ENCODE data around the gene CALML4.
"Not testable (repeated sequence)": the region's sequence is repeated elsewhere in the genome, so short reads cannot be mapped to it uniquely, and the experiment has no call there.

Gene CALML4

DNA sequence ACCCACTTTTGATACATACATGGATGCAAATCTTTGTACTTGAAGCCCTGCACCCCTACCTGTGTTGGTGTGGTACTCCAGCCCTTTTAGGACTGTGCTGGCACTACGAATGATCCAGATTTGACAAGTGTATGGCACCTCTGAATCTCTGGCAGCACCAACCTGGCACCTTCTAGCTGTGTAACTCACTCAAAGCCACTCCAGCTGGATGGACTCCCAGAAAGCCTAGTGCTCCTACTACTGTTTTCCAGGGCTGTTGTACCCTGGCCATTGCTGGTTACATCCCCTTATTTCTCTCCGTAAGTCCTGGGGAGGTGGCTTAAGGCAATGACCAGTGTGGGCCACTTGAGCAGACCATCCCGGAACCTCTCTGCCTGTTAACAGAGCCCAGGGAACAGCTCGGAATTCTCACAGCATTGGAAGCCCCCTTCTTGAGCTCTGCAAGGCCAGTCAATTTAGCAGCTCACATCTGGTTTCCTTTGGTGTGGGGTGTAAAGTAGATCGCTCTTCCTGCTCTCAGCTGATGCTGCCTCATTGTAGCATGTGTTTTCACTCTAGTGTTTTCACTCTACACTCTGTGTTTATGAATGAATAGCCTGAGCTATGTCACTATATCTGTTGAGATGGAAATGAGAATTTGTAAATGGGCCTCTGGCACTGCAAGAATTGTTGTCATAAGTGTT, 12.2 kb downstream of the CALML4 start:
- DNase-seq (ENCODE audit: low read depth in 1 of 2, low spot score in 1 of 2) = no peak

DNA sequence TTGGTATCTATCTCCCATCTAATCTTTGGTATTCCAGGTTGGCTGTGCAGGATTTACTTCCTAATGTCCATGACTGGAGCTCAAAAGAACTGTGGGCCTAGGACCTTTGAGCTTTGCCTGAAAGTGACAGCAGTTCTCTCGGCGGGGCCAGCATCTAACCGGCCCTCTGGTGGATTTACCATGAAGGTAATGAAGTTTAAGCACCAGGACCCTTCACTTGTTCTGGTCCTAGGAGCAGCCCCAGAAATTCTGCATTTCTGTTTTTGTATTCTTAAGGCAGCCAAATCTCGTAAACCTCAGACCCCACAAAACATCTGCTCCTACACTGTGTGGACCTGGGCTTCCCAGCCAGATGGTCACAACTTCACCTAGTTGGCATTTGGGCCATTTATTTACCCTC, 13.0 kb downstream of the CALML4 start:
- DNase-seq (ENCODE audit: low read depth in 1 of 2, low spot score in 1 of 2) = no peak

DNA sequence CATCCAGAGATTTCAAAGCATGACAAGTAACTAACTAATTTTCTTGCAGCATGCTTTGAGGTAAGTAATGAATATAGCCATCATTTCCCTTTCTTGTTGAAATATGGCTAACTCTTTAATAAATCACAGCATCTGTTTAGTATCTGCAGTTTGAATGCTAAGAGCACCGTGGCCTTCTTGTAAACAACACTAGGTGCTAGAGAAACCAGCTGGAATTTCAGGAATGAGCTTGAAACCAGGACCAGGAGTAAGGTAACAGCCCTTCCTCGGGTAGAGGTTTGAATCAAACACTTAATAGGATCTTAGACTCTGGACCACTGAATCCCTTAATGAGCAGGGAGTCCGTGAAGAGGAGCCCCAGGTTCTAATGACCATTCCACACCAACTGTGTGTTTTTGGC, 13.6 kb downstream of the CALML4 start:
- DNase-seq (ENCODE audit: low read depth in 1 of 2, low spot score in 1 of 2) = no peak

DNA sequence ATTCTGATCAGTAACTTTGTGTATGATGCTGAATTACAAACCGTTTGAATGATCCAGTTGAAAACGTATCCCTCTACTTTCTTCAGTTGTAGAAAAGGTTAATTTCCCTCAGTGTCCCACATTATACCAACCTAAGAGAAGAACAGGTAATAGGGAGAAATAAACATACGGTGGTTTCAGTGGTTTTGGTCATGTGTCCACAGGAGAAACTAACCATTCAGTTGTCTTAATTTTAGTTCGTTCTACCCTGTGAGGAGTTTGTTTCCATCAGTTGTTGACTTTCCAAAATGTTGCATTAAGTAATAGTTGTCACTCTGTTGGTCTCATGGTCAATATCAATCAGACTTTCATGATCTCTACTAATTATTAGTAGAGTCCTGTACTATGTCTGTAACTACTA, 15.1 kb downstream of the CALML4 start:
- DNase-seq (ENCODE audit: low read depth in 1 of 2, low spot score in 1 of 2) = no peak

DNA sequence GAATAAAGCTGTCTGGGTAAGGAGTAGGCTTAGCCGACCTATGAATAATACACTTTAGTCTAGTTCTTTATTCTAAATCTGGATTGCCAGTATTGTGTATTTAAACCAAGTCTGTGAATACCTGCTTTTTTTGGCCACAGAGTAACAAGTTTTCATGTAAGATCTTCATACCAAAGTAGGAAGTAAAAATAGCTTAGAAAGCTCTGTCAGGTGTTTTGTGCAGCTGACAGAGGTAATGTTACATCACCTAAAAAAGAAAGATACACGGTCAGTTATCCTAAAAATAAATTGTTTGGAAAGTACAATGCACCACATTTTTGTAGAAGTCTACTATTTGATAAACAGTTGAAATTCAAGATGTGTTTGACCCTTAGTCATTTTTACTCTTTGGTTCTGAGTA, 16.5 kb downstream of the CALML4 start:
- DNase-seq (ENCODE audit: low read depth in 1 of 2, low spot score in 1 of 2) = no peak

DNA sequence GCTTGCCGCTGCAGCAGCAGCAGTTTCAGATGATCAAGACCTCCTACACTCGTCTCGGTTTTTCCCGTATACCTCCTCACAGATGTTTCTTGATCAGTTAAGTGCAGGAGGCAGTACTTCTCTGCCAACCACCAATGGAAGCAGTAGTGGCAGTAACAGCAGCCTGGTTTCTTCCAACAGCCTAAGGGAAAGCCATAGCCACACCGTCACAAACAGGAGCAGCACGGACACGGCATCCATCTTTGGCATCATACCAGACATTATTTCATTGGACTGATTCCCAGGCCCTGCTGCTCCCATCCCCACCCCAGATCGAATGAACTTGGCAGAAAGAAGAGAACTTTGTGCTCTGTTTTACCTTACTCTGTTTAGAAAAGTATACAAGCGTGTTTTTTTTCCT, 17.6 kb downstream of the CALML4 start:
- no peak for DNase-seq (ENCODE audit: low read depth in 1 of 2, low spot score in 1 of 2)

DNA sequence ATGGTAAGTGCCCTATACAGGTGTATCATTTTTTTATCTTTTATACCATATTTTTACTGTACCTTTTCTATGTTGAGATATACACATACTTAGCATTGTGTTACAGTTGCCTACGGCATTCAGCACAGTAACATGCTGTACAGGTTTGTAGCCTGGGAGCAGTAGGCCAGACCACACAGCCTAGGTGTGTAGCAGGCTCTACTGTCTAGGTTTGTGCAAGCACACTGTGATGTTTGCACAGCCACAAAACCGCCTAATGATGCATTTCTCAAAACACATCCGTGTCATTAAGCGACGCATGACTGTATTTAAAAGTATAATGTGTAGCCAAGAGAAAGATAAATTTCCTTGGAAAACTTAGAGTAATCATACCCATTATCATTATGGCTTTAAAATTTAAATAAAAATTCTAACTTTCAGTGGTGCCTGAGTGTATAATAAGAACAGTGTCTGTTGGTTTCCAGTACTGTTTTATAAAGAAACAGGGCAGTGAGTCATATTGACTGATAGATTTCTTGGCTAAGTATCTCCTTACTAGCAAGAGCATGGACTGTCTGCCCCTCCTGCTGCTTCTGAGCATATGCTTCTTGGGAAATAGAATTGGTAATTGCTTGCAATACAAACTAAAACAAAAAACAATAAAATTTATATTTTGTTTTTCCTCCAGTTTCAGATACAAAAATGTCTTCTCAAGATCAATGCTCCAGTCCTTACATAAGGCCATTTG, 18.3 kb downstream of the CALML4 start:
- no peak for DNase-seq (ENCODE audit: low read depth in 1 of 2, low spot score in 1 of 2)

DNA sequence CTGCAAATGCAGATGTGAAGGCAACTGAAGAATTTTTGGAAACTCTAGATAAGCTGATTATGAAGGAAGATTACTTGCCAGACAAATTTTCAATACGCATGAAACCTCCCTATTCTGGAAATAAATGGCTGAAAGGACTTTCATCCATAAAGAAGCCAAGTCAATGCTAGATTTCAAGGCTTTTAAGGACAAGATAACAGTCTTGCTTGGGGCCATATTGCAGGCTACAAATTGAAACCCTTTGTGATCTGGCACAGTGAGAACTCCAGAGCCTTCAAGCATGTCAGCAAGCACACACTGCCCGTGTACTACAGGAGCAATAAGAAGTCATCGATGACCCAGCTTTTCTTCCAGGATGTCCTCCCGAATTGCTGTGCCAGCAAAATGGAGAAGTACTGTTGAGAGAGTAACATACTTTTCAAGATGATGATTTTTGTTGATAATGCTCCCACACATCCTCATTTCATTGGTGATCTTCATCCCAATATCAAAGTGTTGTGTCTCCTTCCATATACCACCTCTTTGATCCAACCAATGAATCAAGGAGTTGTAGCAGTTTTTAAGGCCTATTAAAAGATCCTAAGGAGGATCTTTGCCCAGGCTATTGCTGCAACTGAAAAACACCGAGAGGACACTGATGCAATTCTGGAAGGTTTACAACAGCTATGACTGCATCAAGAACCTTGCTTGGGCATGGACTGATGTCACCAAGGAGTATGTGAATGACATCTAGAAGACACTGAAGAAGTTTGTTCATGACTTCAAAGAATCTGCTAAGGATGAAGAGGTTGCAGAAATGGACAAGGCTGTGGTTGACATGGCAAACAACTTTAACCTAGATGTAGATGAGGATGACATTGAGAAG, 20.3 kb downstream of the CALML4 start:
- DNase-seq (ENCODE audit: low read depth in 1 of 2, low spot score in 1 of 2) = no peak

DNA sequence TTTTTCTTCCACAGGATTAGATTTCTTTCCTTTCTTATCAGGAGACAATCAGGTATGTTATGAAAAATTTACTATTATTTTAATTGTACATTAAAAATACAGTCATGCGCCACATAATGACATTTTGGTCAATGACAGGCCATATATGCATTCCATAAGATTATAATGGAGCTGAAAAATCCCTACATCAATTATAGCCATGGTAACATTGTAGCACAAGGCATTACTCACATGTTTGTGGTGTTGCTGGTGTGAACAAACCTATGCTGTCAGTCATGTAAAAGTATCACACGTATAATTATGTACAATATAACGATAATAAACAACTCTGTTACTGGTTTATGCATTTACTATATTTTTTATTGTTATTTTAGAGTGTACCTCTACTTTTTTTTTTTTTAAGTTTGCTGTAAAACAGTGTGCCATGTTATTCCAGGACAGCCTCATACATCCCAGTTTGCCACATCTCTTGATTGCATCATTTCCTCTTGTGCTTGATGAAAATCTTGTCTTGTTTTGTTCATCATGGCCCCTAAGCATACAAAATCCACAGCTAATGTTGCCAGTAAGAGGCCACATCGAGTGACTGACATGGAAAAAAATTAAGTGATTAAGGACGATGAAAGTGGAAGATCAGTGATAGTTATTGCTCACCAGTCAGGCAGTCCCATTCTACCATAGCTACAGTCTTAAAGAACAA, 21.4 kb downstream of the CALML4 start:
- no peak for DNase-seq (ENCODE audit: low read depth in 1 of 2, low spot score in 1 of 2)

DNA sequence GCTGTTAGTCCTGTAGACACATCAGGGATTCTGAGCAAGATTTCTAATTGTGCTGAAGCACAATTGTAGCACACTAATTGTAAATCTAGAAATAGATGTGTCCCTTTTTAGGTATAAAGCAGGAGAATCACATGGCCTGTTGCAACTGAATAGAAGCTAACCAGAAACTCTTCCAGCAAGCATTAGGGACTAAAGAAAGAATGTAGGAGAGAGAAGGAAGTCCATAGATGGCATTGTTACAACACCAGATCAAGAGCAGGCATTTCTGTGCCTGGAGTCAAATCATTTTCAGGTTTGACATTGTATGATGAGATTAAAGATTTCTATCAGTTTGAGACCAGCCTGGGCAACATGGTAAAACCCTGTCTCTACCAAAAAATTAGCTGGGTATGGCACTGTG, 27.4 kb downstream of the CALML4 start:
- DNase-seq (ENCODE audit: low read depth in 1 of 2, low spot score in 1 of 2) = no peak

DNA sequence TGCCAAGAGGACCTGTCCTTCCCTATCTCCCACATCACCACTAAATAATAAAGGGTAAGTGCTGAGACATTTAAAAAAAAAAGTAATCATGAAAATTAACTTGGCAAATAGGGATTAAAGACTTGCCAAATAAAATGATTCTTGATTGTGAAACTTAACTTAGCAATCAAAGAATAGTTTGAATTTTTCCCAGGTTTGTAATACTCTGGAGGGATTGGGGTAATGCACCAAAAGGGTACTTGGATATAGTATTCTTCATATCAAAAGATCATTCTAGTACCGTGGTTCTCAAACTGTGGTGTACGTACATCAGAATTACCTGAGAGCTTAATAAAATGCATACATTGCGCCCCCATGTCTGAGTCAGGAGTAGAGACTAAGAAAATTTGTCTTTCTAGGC, 28.5 kb downstream of the CALML4 start:
- no peak for DNase-seq (ENCODE audit: low read depth in 1 of 2, low spot score in 1 of 2)

DNA sequence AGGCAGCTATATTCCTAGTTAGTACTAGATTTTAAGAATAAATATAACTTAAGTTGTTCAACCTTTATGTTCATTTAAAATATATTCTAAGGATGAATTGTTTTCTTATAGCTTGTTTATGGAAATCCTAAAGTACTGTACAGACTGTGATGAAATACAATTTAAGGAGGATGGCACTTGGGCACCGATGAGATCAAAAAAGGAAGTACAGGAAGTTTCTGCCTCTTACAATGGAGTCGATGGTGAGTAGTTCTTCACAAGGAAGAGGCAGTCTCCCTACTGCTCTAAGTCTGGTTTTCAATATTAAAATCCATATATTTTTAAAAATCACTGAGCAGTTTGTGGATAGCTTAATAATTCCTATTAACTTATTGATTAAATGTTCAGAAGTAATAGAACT, 29.6 kb downstream of the CALML4 start:
- DNase-seq (ENCODE audit: low read depth in 1 of 2, low spot score in 1 of 2) = no peak

DNA sequence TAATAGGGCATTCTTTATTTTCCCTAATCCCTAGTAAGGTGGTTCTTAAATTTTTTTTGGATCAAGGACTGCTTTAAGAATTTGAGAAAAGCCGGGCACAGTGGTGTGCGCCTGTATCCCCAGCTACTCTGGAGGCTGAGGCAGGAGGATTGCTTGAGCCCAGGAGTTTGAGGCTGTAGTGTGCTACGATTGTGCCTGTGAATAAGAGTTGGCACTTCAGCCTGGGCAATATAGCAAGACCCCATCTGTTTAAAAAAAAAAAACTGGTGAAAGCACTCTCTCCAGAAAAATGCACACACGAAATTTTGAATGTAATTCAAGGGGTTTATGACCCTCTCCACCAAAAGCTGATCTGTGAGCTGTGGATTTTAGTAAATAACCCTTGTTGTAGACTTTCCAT, 32.0 kb downstream of the CALML4 start:
- DNase-seq (ENCODE audit: low read depth in 1 of 2, low spot score in 1 of 2) = no peak

DNA sequence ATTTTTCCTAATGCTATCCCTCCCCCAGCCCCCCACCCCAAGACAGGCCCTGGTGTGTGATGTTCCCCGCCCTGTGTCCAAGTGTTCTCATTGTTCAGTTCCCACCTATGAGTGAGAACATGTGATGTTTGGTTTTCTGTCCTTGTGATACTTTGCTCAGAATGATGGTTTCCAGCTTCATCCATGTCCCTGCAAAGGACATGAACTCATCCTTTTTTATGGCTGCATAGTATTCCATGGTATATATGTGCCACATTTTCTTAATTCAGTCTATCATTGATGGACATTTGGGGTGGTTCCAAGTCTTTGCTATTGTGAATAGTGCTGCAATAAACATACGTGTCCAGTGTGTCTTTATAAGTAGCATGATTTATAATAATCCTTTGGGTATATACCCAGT, 33.1 kb downstream of the CALML4 start:
- DNase-seq (ENCODE audit: low read depth in 1 of 2, low spot score in 1 of 2) = not testable (repeated sequence)

DNA sequence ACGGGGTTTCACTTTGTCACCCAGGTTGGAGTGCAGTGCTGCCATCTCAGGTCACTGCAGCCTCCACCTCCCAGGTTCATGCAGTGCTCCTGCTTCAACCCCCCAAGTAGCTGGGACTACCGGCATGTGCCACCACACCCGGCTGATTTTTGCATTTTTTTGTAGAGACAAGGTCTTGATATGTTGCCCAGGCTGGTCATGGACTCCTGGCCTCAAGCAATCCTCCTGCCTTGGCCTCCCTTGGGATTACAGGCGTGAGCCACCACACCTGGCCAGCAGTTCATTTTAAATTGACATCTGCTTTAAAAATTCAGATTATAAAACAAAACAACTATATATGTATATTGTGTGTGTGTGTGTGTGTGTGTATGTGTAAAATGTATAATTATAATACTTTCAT, 38.3 kb downstream of the CALML4 start:
- no peak for DNase-seq (ENCODE audit: low read depth in 1 of 2, low spot score in 1 of 2)

DNA sequence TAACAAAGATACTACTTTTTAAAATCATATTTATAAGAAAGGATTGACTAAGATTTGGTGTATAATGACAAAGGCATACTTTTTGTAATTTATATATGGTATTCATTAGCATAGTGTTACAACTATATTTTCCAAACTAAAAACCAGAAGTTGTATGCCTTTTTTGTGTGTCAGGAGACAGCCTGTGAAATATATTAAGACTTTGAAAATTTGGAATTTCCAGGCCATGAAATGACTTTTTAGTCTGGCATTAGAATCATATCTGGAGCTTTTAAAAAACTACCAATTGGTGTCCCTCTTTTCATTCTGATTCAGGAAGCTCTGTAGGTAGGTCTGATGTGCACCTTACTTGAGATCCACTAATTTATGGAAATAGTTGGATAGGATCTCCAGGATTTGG, 41.9 kb downstream of the CALML4 start:
- DNase-seq (ENCODE audit: low read depth in 1 of 2, low spot score in 1 of 2) = no peak

DNA sequence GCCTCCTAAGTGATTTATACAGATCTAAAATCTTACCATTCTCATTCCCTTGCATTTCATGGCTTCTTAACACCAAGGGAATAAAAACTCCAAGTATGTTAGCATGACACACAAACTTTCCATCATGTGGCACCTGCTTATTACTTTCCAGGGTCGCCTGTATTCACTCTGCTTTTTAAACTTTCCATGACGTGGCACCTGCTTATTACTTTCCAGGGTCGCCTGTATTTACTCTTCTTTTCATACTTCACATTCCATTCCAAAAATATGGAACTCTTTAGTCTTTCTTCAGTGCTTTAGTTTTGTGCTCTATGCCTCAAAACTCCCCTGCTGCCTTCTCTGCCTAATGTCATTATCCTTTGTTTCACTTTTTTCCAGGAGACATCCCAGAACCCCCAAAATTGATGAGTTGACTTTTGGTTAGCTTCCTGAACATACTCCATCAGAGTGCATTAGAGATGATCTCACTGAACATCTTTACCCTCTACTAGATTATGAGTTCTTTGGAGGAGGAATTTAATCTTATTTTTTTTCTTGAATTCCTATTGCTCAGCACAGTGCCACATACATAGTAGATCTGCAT, 47.0 kb downstream of the CALML4 start:
- DNase-seq (ENCODE audit: low read depth in 1 of 2, low spot score in 1 of 2) = no peak

DNA sequence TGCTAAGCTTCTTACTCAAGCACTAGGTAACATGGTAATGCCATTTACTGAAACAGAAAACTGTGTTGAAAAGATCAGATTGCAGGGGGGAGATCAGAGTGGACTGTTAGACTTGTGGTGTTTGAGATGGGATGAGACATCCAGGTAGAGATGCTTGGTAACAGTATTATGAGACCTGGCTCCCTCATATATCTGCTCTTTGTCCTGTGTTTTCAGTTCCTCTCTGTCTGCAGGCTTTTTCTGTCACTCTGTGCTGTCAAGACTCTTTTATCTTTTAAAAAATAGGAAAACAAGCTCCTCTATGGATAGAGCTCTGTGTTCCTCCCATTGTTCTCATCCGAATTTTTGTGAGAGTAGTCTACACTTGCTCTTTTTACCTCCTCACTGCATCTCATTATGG, 48.1 kb downstream of the CALML4 start:
- DNase-seq (ENCODE audit: low read depth in 1 of 2, low spot score in 1 of 2) = no peak

DNA sequence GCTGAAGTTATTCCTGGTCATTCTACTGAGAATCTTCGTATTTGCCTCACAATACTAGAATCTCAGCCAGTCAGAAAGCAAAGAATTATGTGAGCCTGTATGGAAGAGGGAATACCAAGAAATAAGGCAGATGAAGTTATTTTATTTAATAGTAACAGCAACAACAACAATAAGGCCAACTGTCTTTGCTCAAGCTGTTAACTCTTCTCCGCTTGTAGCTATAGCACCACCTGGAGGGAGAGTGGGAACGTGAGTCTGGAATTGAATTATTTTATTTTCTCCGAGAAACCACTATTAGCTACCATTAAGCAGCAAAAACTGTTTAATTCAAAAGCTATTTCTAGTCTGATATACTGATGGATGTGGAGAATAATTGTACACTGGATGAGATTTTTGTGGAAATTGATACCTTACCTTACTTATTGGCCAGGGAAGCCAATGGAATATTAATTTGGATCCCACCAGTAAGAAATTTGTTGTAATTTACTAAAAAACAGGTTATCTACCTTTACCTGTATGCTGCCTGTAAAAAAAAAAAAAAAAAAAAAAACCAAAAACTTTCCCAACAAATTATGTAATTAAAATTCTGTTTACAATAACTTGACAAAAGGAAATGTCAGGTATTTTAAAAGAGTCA, 50.1 kb downstream of the CALML4 start:
- no peak for DNase-seq (ENCODE audit: low read depth in 1 of 2, low spot score in 1 of 2)

DNA sequence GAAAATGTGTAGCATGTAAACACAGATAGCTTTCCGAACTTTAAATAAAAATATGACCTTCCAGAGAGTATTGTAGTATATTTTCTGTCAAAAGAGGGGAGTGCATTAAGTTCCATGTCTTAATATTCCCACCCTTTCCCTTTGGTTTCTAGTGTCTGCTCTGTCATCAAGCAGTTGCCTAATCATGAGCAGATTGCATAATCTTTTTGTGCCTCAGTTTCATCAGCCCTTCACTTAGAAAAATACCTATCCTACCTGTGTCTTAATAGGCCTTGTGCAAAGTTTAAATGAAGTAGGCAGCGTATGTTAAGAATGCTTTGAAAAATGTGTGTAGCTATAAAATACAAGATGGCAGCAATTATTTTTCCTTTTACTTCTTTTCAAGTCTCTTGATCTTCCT, 52.8 kb downstream of the CALML4 start:
- no peak for DNase-seq (ENCODE audit: low read depth in 1 of 2, low spot score in 1 of 2)

DNA sequence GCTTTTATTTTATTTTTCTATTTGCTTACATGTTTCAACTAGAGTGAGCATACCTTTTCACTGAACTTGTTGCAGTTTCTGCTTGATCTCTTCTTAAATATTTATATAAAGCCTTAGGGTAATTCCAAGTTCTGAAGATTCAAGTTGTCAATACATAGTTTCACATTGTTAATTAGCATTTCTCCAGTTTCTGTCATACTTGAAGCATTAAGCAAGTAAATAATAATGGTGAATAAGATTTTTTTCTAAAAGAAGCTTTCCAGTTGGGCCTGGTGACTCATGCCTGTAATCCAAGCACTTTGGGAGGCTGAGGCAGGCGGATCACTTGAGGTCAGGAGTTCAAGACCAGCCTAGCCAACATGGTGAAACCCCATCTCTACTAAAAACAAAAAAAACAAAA, 53.9 kb downstream of the CALML4 start:
- DNase-seq (ENCODE audit: low read depth in 1 of 2, low spot score in 1 of 2) = no peak
